Measurements from ENCODE around the gene SKP1. TPM values are rescaled to one million over a fixed set of nuclear protein-coding genes. Genes with fewer than 3 reads are reported as not detected.

The SKP1 gene
- total RNA-seq, 2 experiments from 2014 or later = 235 to 242 TPM

DNA sequence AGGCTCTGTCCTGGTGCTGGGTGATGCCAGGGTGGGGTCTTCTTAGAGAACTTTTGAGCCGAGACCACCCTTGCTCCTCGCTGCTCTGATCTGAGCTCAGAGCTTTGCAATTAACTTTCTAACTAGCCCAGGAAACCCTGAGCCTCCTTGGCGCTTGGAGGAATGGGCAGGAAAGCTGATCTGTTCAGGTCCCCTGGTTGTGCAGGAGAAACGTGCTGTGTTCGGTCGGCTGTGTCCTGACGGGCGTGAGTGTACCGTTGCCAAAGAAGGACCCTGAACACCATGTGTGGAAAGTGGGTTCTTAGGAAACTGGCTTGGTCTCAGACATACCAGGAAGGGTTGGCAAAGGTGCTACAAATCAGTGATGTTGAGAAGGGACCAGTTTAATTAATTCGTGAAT lies 60.5 kb downstream of the SKP1 start:
- Mint-ChIP-seq H3K27me3 (no peaks in the 10 kb centered on the region), H3K27ac (peak overlapping the region; percentile 72), H3K36me3 (ENCODE audit: low read depth) (peaks cover 39% of the 10 kb centered on the region), H3K4me1 (ENCODE audit: low read depth) (peaks cover 75% of the 10 kb centered on the region), H3K9me3 (no peaks in the 10 kb centered on the region), H3K4me3 (peak overlapping the region; percentile 66)
- ChIA-PET POLR2A (interaction anchor here (1.0 to 1.3 kb wide), 3 partner anchors 36 to 77 kb away, joined by 3 read pairs; no protein-coding TSS in a partner anchor), CTCF (interaction anchor here (0.6 to 12.3 kb wide), 2 partner anchors 75 to 172 kb away, joined by 3 to 166 read pairs; no protein-coding TSS in a partner anchor)
- TF ChIP-seq, protein P1, sequence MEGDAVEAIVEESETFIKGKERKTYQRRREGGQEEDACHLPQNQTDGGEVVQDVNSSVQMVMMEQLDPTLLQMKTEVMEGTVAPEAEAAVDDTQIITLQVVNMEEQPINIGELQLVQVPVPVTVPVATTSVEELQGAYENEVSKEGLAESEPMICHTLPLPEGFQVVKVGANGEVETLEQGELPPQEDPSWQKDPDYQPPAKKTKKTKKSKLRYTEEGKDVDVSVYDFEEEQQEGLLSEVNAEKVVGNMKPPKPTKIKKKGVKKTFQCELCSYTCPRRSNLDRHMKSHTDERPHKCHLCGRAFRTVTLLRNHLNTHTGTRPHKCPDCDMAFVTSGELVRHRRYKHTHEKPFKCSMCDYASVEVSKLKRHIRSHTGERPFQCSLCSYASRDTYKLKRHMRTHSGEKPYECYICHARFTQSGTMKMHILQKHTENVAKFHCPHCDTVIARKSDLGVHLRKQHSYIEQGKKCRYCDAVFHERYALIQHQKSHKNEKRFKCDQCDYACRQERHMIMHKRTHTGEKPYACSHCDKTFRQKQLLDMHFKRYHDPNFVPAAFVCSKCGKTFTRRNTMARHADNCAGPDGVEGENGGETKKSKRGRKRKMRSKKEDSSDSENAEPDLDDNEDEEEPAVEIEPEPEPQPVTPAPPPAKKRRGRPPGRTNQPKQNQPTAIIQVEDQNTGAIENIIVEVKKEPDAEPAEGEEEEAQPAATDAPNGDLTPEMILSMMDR (IDR thresholded peaks at IDR 0.05) = no peak
- ATAC-seq (no peak), DNase-seq (no peak)
- intact Hi-C loops (cut with micrococcal nuclease) = loop anchor here (2.0 kb wide), 1 partner anchor 15 kb away; no protein-coding TSS in a partner anchor

DNA sequence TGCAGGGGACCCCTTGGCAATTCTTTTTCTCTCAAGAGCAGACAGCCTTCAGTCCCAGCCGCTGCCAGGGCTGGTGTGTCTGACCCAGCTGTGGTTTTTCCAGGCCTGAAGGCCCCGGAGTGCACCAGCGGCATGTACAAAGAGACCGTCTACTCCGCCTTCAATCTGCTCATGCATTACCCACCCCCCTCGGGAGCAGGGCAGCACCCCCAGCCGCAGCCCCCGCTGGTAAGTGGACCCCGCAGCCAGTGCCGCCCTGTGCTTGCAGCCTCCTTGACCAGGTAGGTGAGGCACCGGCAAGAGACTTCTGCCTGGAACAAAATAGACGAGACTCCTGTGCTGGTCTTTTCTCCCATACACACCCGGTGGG lies 61.0 kb downstream of the SKP1 start:
- Mint-ChIP-seq H3K4me3 (peak overlapping the region; percentile 66), H3K36me3 (ENCODE audit: low read depth) (peaks cover 37% of the 10 kb centered on the region), H3K27ac (peak overlapping the region; percentile 72), H3K27me3 (no peaks in the 10 kb centered on the region), H3K4me1 (ENCODE audit: low read depth) (peaks cover 75% of the 10 kb centered on the region), H3K9me3 (no peaks in the 10 kb centered on the region)
- ChIA-PET CTCF (interaction anchor here (12.3 kb wide), 1 partner anchor 74 kb away, joined by 166 read pairs; no protein-coding TSS in a partner anchor), POLR2A (interaction anchor here (0.6 to 1.5 kb wide), 5 partner anchors 25 to 91 kb away, joined by 3 read pairs; no protein-coding TSS in a partner anchor)
- intact Hi-C loops (cut with micrococcal nuclease) = loop anchor here (2.0 kb wide), 1 partner anchor 15 kb away; no protein-coding TSS in a partner anchor
- DNase-seq (no peak), ATAC-seq (no peak)
- TF ChIP-seq, protein P1 (IDR thresholded peaks at IDR 0.05) = no peak

DNA sequence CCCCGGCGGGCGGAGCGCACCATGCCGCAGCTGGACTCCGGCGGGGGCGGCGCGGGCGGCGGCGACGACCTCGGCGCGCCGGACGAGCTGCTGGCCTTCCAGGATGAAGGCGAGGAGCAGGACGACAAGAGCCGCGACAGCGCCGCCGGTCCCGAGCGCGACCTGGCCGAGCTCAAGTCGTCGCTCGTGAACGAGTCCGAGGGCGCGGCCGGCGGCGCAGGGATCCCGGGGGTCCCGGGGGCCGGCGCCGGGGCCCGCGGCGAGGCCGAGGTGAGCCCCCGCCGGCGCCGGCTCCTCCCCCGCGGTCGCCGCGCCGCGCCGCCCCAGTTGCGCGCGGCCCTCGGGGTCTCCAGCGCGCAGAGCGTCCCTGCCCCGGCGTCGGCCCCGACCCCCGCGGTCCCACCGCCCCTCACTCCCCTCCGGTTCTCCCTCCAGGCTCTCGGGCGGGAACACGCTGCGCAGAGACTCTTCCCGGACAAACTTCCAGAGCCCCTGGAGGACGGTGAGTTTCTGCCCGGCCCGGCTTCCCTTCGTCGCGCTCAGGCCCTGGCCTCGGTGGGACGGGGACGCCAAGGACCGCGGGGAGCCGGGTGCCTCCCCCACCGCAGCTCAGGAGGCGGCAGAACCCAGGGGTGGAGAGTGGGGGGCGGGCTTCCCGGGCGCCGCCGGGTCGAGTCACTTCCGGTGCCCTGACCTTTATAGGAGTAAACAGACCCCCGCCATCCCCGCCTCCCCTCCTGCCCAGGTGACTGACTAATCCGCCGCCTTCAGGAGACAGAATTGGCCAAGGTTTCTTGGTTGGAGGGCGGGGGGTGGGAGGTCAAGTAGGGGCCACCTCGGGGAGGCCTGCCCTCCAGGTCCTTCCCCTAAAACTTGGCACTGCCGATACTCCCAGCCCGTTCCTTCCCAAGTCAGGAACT lies 61.6 kb downstream of the SKP1 start:
- Mint-ChIP-seq H3K27ac (peak overlapping the region; percentile 72), H3K27me3 (no peaks in the 10 kb centered on the region), H3K4me3 (peak overlapping the region; percentile 66), H3K36me3 (ENCODE audit: low read depth) (peaks cover 31% of the 10 kb centered on the region), H3K9me3 (no peaks in the 10 kb centered on the region), H3K4me1 (ENCODE audit: low read depth) (peaks cover 75% of the 10 kb centered on the region)
- intact Hi-C loops (cut with micrococcal nuclease) = no loop called here
- peak; percentile 44 for ATAC-seq
- CTCF ChIA-PET = interaction anchor here (12.3 kb wide), 1 partner anchor 74 kb away, joined by 166 read pairs; no protein-coding TSS in a partner anchor
- DNase-seq = peak; percentile 95
- TF ChIP-seq, protein P1 (IDR thresholded peaks at IDR 0.05) = no peak
- POLR2A ChIA-PET = interaction anchor here (0.6 to 5.7 kb wide), 7 partner anchors 24 to 92 kb away, joined by 3 to 17 read pairs (median 3); no protein-coding TSS in a partner anchor

DNA sequence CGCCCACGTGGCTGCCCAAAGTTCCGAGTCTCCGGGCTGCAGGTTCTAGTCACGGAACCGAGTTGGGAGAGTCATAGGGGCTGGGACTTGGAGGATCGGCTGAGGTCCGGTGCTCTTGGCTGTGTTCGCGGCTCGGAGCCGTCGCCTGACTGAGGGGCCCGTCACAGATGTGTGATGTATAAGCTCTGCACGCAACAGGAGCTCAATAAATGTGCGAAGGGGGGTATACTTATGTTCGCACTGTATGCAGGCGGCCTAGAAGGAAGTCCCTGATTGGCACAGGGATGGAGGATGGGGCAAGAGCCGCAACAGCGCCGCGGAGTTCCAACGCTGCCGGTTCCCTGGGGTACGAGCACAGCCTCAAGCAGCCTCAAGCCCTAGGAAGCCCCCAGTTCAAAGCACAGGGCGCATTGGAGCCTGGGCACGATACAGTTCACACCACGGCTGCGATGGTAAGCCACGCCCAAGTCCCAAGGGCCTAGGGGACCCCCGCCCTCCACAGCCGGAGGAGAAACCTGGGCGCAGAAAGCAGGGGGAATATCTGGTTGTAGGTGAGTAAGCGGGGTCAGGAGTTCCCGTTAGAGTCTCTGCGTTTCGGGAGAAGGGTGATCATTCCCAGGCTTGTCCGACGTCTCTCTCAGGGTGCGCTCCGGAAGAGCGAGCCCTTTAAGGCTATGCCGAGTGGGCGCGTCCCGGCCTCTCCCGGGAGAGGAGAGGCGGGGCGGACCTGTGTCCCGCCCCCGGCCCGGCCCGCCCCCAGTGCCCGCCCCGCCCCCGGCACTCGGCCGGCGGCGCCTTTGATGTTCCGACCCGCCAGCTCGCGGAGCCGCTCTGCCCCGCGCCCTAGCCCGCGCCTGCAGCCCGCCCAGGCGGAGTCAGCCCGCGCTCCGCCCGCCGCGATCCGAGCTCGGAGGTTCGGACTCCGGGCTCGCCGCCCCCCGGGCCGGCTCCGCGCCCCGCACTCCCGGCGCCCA lies 62.6 kb downstream of the SKP1 start, which contains the start of gene TCF7:
Gene TCF7 (plus strand): TSS at position 780 of the 974 bp plus-strand sequence. CDS start 226 bp downstream, outside the sequence.
- Mint-ChIP-seq H3K9me3 (no peaks in the 10 kb centered on the region), H3K4me3 (peak within 1 kb of the TSS; percentile 73), H3K27ac (peak within 1 kb of the TSS; percentile 84), H3K27me3 (no peaks in the 10 kb centered on the region), H3K36me3 (ENCODE audit: low read depth) (peaks cover 23% of the 10 kb centered on the region), H3K4me1 (ENCODE audit: low read depth) (peaks cover 66% of the 10 kb centered on the region)
- TF ChIP-seq, protein P1 (IDR thresholded peaks at IDR 0.05) = no peak
- peak; percentile 79 for DNase-seq
- intact Hi-C loops (cut with micrococcal nuclease) = no loop called here
- ATAC-seq = peak; percentile 53
- CTCF ChIA-PET = interaction anchor here (12.3 kb wide), 1 partner anchor 73 kb away, joined by 166 read pairs; no protein-coding TSS in a partner anchor
- POLR2A ChIA-PET = interaction anchor here (0.7 to 5.7 kb wide), 8 partner anchors 22 to 109 kb away, joined by 3 to 17 read pairs (median 3); partner anchors contain the start of genes SKP1 and VDAC1
